Glomerular endothelial cell (primary cell): ENCODE measurements around the gene HCFC1R1. TPM values are rescaled to one million over a fixed set of nuclear protein-coding genes. Genes with fewer than 3 reads are reported as not detected.

Experiments
- DNase-seq: peaks from one replicate; pipeline ENCODE4 v3.0.0-alpha.2; 2011; ENCODE audit warnings: low read depth, low spot score; ENCODE audit errors: extremely low read depth
- total RNA-seq: library from RNA; depleted of rRNA; stranded (reverse); fragments of >200 nt; gene quantifications from 2 replicates; pipeline ENCODE4 v1.2.3, GENCODE V29; 2015

Gene HCFC1R1
- total RNA-seq, 1 donor from 2014 or later = 24.7 TPM

DNA sequence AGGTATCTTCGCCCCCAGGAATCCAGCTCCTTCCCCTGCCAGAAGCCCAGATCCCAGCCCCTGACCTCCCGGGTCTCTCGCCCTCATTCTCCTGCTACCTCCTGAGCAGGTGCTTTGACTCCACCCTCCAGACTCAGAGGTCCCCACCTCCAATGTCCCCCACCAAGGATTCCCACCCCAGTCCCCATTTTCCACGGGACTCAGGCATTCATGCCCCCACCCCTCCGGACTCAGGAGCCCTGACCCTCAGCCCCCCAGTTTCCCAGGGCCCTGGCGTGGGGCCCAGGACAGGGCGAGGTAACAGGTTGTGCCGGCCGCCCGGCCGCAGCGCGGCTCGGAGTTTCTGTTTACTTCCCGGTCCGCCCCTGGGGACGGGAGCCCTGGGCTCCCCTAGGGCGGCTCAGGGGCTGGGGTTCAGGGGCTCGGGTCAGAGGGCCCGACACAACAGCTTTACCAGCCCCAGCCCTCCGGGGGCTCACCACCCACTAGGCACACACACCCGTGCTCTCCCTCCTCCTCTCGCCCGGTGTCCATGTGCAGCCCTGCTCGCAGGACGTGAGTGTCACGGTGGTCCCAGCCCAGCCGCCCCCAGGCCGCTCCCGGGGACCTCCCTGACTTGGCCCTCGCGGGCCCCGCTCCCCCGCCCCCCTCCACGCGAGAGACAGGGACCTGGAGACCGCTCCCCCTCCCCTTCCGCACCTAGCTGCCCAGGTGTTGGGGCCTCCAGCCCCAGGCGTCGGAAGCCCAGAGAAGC, 12.4 kb upstream of the HCFC1R1 start:
- no peak for DNase-seq

DNA sequence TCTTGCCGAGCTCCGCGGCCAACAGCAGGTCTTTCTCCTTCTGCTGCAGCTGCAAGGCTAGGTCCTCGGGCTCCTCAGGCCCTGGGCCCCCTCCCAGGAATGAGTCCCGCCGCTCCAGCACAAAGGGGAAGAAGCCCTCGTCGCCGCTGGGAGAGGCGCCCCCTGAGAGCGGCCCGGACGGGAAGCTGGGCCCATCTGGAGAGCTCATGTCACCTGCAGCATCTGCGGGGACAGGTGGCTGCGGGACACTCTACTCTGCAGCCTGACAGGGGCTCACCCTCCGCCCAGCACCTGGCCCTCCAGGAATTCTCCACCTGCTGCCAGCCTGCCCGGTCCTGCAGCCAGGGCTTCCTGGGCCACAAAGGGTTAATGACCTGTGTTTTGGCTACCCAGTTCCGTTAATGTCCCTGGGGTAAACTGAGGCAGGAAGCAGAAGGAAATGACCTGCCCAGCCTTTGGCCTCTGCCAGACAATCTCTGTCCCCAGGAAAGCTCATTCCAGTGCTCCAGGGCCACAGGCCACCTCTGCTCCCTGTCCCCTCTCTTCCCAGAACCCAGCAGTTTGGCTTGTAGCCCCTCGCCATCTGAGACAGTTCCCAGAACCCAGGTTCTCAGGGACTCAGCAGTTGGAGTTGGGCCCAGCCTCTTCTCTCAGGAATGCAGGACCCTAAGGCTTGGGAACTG, 11.7 kb upstream of the HCFC1R1 start:
- no peak for DNase-seq

DNA sequence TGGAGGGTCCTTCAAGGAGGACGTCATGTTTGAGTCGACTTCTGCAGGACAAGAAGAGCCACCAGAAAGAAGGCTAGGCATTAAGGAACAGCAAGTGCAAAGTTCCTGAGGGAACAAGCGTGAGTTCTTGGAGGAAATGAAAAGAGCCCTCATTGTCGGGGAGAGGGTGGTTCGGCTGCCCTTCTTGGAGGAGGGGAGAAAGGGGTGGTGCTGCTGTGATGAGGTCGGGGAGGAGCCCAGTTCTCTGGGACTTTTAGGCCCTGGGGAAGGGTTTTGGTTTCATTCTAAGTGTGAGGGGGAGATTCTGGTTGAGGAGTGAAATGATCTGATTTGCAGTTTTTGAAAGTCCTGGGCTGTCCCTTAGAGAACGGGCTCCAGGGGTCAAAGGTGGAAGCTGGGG, 8.9 kb upstream of the HCFC1R1 start:
- no peak for DNase-seq

DNA sequence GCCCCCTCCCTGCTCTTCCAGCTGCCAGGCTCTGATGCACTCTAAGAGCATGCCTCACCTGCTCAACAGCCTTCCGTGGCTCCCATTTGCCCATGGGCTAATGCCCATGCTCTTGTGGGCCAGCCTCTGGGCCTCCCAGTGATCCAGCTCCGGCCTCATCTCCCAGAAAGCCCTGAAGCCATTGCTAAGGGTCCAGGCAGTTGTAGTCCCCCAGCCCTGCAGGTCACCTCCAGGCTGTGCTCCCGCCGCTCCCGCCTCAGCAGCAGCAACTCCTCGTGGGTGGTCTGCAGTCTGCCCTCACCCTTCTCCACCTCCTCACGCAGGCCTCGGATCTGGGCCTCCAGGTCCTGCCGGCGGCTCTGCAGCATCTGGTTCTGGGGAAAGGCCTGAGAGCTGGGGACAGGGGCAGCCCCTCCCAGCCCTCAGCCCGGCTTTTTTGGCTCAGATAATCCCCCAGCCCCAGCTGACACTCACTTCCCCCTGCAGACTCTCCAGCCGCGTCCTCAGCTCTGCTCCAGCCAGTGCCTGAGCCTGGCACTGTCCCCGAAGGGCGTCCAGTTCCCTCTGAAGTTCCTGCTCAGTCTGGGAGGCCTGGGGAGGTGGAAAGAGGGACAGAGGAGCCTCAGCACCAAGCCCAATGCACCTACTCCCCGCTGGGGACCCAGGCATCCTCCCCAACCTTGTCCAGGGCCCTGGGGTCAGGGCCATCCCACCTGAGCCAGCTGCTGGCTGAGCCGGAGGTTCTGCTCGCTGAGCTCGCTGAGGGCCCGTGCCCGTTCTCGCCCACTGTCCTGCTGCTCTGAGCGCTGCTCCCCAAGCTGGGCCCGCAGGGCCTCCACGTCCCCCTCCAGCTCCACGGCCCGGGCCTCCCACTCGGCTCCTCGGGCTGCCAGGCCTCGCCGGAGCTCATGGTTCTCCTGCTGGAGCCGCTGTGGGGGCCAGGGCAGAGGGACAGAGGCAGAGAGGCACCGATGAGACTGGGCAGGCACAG, 6.8 kb upstream of the HCFC1R1 start:
- no peak for DNase-seq

DNA sequence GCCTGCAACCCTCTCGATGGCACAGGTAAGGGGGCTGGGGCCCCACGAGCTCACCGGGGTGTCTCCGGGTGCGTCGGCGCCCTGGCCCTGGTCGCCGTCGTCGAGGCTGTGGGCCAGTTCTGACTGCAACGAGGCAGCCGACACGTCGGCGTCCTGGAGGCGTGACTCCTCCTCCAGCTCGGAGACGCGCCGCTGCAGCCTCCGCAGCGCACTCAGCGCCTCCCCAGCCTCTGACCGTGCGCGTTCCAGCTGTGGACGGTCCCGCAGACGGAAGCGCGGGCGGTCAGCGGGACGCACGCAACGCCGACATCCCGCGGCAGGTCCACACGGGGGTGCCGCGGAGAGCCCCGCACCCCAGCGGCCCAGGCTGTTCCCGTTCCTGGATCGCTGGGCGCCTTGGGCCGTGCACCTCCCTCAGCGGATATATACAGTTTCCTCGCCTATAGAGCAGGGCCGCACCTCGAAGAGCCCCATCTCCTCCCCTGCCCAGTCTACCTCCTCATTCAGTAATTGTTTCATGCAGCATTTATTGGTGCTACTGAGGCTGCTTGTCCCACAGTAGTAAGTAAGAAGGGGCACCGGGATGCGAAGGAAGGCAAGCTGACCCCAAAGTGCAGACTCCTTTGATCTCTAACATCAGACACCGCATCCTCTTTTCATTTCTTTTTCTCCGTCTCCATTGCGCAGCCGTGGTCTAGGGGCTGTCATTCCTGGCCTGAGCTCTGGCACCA, 5.9 kb upstream of the HCFC1R1 start:
- no peak for DNase-seq

DNA sequence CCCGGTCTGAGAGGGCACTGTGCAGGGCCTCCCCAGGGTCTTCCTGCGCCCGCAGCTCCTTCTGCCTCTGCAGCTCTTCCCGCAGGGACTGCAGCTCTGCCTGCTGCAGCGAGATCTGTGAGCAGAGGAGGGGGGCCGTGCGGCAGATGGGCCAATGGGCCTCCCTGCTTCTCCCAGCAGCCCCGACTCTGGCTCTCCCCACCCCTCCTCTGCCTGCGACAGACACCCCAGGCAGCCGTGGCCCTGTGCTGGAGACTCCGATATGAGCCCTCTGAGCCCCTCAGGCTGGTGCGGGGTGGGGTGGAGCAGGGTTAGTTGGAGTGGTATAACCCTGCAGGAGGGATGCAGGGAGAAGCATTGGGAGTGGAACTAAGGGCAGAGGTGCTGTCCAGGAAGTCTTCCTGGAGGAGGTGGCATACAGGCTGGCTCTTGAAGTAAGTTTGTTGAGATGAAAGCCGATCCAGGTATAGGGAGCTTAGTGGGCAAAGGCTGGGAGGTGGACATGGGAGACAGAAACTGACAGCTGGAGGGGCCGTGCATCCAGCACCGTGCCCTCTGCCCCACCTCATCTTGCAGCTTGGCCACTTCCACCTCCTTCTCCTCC, 5.1 kb upstream of the HCFC1R1 start:
- no peak for DNase-seq

DNA sequence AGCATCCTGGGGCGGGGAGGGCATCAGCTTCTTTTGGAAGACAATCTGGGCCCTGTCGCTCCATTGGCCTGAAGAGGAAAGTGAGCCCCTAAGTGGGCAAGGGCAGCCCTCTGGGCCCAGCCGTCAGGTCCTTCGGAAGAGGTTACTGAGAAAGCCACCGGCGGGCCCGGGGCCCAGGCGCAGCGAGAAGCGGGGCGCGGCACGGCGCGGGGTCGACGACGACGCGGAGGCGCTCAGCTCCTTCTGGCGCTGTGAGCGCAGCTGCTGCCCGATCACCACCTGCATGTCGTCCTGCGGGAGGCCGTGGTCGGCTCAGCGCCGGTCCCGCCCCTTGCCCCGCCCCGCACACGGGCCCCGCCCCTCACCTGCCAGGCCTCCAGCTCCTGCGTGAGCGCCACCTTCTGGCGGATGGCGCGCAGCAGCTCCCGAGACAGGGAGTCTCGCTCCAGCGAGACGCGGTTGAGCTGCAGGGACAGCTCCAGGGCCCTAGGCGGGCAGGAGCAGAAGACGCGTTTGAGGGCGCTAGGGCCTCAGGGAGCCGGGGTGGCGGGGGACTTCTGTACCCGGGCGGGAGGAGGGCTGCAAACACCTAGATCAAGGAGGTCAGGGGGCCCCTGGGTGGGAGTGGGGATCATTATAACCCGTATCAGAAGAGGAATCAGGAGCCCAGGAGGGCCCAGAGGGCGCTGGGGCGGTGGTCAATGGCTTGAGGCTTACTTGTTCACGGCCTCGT, 4.4 kb upstream of the HCFC1R1 start:
- no peak for DNase-seq

DNA sequence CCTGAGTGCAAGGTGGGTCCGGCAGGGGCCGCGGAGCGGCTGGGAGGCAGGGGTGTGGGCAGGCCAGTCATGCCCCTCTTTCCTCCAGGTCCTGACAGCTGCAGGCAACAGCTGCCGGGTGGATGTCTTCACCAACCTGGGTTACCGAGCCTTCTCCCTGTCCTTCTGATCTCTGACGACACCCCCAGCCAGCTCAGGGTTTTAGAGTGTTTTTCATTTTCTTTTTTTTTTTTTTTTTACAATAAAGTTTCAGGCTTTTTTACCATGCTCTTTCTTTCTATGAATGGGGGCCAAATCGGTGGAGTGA, 3.7 kb upstream of the HCFC1R1 start:
- no peak for DNase-seq

DNA sequence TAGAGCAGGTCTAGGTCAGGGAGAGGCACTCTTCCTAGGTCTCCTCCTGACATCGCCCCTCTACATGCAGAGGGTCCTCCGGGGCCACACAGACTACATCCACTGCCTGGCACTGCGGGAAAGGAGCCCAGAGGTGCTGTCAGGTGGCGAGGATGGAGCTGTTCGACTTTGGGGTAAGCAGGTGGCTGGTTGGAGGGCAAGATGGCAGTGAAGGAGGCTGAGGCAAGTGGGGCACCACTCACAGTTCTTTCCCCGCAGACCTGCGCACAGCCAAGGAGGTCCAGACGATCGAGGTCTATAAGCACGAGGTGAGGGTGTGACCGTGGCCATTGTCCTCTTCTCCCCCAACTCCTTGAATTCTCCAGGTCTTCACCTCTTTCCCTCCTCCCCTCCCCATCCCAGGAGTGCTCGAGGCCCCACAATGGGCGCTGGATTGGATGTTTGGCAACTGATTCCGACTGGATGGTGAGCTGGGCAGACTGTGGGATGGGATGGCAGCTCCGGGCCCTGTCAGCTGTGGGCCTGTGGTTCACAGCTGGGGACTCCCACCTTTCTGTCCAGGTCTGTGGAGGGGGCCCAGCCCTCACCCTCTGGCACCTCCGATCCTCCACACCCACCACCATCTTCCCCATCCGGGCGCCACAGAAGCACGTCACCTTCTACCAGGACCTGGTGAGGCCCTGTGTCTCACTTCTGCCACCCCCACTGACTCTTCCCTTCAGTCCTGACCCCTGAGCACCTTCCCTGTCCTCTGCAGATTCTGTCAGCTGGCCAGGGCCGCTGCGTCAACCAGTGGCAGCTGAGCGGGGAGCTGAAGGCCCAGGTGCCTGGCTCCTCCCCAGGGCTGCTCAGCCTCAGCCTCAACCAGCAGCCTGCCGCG, 3.1 kb upstream of the HCFC1R1 start:
- no peak for DNase-seq

DNA sequence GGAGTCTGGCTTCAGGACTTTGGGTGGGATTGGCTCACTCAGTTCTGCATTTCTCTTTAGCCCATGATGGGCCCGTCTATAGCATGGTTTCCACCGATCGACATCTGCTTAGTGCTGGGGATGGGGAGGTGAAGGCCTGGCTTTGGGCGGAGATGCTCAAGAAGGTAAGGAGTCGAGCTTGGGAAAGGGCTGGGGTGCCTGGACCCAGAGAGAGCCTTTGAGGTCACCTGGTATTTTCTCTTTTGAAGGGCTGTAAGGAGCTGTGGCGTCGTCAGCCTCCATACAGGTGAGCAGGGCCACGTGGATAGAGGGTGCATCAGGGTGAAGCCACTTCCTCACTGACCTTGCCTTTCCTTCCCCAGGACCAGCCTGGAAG, 2.2 kb upstream of the HCFC1R1 start:
- no peak for DNase-seq

DNA sequence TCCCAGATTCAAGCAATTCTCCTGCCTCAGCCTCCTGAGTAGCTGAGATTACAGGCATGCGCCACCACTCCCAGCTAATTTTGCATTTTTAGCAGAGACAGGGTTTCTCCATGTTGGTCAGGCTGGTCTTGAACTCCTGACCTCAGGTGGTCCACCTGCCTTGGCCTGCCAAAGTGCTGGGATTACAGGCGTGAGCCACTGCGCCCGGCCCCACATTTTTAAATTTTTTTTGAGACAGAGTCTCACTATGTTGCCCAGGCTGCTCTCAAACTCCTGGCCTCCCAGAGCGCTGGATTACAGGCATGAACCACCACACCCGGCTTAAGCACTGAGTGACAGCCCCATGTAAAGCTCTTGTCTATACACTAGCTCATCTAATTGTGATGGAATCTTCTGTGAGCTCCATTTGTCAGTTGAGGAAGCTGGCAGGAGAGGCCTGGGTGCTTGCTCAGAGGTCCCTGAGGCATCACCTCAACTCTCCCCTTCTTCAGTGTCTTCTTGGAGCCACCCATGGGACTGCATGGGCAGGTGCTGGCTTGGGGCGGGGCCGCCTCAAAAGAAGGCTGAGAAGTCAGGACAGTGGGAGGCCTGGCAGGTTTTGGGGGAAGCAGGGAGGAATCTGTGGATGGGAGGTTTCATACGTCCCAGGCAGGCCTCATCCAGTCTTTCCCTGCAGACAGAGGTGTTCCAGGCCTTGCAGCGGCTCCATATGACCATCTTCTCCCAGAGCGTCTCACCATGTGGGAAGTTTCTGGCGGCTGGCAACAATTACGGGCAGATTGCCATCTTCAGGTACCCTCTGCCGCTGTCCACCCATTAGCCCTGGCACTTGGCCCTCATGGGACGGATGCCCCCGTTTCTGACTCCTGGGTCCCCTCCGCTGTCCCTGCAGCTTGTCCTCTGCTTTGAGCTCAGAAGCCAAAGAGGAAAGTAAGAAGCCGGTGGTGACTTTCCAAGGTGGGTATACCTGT, 1.6 kb upstream of the HCFC1R1 start:
- DNase-seq = no peak

DNA sequence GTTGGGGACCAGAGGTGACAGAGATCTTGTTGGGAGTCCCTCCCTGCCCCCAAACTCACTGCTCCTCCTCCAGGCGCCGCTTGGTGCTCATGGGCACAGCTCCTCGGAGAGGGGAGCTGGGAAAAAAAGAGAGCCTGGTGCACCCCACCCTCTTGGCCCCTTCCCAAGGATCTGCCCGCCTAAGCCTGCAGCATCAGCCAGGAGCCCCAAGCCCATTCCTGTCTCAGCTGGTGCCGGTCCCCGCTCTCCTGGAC, 400 bp downstream of the HCFC1R1 start:
- no peak for DNase-seq

DNA sequence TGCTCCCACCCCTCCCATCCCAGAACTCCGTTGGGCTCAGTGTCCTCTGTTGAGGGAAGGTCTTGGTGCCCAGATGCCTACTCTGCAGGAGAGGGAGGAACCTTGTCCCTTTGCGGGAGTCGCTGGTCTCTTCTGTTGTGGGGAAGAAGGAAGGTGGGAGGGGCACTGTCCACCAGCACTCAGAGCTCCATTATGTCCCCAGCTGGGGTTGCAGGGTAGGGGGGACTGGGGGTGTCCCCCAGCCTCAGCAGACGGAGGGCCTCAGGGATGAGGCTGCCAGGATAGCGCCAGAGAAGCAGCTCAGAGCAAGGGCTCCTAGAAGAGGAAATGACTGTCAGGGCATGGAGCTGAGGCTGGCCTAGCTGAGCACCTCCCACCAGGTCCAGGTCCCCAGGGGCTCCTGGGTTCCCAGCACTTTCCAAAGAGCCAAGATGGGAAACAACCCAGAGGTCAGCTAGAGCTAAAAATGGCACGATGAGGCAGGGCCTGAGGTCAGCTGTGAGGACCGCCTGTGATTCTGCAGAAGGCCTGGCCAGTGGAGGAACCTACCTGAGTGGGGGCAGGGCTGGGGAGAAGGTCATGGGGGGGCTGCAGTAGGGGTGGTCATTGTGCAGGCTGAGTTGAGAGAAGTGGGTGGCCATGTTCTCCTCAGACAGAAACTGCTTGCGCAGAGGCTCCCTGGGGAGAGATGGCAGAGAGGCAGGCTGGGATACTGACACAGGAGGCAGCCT, 893 bp downstream of the HCFC1R1 start:
- no peak for DNase-seq

DNA sequence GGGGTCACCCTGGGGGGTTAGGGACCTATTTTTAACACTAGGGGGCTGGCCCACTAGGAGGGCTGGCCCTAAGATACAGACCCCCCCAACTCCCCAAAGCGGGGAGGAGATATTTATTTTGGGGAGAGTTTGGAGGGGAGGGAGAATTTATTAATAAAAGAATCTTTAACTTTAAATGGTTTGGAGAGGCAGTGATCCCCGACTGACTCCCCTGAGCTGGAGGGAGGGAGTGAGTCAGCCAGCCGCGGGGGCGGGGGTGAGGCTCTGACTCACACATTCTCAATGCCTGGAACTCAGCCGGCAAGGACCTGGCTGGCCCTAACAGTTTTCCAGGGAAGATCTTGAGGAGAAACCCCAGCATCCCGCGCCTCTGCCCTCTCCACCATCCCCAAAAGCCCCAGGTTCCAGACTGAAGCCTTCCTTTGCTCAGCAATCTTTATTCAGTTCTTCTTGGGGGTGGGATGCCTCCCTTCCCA, 1.5 kb downstream of the HCFC1R1 start:
- DNase-seq = no peak

DNA sequence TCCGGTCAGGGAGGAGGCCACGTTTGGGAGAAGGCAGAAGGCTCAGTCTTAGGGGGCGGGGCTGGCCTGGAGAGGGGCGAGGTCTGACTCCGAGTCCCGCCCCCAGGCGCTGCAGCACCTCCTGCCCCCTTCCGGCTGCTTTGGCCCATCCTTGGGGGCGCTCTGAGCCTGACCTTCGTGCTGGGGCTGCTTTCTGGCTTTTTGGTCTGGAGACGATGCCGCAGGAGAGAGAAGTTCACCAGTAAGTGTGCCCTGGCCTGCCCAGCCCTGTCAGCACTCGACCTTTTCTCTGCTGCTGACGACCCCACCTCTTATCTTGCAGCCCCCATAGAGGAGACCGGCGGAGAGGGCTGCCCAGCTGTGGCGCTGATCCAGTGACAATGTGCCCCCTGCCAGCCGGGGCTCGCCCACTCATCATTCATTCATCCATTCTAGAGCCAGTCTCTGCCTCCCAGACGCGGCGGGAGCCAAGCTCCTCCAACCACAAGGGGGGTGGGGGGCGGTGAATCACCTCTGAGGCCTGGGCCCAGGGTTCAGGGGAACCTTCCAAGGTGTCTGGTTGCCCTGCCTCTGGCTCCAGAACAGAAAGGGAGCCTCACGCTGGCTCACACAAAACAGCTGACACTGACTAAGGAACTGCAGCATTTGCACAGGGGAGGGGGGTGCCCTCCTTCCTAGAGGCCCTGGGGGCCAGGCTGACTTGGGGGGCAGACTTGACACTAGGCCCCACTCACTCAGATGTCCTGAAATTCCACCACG, 2.1 kb downstream of the HCFC1R1 start:
- no peak for DNase-seq
